Brain pericyte (primary cell): ENCODE measurements around the gene BOLL.
"Not testable (repeated sequence)": the region's sequence is repeated elsewhere in the genome, so short reads cannot be mapped to it uniquely, and the experiment has no call there.

Experiments used
- DNase-seq: peaks from one replicate; pipeline ENCODE4 v3.0.0-alpha.2; 2012; ENCODE audit warnings: low read depth, low spot score

BOLL gene

DNA sequence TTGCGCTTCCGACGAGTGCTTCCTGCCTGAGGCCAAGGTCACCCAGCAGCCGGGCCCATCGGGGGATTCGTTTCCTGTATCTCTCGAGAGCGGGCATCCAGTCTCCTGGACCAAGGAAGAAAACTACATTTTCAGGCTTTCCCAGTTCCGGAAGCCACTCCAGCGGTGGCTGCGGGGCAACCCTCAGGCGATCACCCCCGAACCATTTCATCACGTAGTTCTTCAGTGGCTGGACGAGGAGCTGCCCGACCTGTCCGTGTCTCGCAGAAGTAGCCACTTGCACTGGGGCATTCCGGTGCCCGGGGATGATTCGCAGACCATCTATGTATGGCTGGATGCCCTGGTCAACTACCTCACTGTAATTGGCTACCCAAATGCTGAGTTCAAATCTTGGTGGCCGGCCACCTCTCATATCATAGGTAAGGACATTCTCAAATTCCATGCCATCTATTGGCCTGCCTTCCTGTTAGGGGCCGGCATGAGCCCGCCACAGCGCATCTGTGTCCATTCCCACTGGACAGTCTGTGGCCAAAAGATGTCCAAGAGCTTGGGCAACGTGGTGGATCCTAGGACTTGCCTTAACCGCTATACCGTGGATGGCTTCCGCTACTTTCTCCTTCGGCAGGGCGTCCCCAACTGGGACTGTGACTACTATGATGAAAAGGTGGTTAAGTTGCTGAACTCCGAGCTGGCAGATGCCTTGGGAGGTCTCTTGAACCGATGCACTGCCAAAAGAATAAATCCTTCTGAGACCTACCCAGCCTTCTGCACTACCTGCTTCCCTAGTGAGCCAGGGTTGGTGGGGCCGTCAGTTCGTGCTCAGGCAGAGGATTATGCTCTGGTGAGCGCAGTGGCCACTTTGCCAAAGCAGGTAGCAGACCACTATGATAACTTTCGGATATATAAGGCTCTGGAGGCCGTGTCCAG lies 78.9 kb downstream of the BOLL start:
- no peak for DNase-seq

DNA sequence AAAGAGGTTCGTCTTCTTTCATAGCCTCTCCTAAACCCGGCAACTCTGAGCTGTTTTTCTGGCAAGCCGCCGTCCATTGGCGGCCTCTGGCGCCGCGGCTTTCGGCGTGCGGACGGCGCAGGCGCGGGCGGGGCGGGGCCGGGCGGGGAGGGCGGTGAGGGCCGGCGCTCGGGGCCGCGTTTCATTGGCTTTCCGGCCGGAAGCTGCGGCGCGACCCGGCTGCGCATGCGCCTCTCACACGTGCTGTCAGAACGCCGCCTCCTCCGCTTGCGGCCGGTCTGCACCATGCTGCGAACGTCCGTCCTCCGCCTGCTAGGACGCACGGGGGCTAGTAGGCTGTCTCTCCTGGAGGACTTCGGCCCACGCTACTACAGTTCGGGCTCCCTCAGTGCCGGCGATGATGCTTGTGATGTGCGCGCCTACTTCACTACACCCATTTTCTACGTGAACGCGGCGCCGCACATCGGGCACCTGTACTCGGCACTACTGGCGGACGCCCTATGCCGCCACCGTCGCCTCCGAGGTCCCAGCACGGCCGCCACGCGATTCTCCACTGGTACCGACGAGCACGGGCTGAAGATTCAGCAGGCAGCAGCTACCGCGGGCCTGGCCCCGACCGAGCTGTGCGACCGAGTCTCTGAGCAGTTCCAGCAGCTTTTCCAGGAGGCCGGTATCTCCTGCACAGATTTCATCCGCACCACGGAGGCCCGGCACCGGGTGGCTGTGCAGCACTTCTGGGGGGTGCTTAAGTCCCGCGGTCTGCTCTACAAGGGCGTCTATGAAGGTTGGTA lies 79.8 kb downstream of the BOLL start, which contains the start of gene MARS2:
Gene MARS2, plus strand, starts transcription at position 249 of the 791 bp plus-strand sequence. Its CDS starts 37 bp downstream, at position 286.
- peak; percentile 64 for DNase-seq

DNA sequence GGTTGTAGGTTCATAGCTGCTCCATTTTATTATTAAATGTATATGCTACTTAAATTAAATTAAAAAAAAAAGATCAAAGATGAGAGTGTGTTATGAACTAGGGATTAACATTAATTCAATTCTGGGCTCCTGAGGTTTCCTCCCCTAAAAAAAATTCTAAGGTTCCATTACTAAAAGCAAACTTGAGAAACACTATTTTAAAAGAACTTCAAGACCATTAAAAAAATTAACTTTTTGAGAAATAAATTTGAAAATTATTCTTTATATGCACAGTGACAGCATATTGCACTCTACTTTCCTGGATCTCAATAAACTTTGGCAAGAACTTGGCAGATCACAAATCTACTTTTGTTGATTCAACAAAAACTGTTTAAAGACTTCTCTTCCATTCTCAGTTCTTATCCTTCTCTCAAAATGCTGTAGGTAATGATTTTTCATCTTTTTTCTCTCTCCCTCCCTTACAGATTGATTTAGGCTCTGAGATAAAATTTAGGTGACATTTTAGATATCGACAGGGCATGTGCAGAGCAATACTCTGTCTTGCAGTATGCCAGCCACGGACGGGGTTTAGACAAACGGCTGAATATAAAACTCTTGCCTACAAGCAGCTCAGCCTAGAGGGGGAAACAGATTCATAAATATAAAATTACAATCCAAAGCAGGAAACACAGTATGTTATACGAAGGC lies 80.5 kb downstream of the BOLL start:
- no peak for DNase-seq

- no peak for DNase-seq
Measured at GRCh38 chr2:197700960-197701359, 84.2 kb downstream of the BOLL start.

DNA sequence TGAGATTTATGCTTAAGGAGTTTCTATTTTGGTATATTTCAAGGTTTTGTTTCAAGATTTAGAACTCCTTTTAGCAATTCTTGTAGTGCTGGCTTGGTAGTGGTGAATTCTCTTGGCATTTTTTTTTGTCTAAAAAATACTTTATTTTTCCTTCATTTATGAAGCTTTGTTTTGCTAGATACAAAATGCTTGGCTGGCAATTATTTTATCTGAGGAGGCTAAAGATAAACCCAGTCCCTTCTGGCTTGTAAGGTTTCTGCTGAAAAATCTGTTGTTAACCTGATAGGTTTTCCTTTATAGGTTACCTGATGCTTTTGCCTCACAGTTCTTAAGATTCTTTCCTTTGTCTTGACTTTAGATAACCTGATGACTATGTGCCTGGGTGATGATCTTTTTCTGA lies 85.4 kb downstream of the BOLL start:
- not testable (repeated sequence) for DNase-seq

DNA sequence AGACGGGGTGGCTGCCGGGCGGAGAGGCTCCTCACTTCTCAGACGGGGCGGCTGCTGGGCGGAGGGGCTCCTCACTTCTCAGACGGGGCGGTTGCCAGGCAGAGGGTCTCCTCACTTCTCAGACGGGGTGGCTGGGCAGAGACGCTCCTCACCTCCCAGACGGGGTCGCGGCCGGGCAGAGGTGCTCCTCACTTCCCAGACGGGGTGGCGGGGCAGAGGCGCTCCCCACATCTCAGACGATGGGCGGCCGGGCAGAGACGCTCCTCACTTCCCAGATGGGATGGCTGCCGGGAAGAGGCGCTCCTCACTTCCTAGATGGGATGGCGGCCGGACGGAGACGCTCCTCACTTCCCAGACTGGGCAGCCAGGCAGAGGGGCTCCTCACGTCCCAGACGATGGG lies 88.5 kb downstream of the BOLL start:
- DNase-seq: not testable (repeated sequence)

DNA sequence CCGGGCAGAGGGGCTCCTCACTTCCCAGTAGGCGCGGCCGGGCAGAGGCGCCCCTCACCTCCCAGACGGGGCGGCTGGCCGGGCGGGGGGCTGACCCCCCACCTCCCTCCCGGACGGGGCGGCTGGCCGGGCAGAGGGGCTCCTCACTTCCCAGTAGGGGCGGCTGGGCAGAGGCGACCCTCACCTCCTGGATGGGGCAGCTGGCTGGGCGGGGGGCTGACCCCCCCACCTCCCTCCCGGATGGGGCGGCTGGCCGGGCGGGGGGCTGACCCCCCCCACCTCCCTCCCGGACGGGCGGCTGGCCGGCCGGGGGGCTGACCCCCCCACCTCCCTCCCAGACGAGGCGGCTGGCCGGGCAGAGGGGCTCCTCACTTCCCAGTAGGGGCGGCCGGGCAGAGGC lies 89.1 kb downstream of the BOLL start:
- not testable (repeated sequence) for DNase-seq

GRCh38 chr2:197695206-197695605 lies 89.9 kb downstream of the BOLL start:
- DNase-seq: not testable (repeated sequence)

- no peak for DNase-seq
Measured at GRCh38 chr2:197677483-197677882, 107.6 kb downstream of the BOLL start.

DNA sequence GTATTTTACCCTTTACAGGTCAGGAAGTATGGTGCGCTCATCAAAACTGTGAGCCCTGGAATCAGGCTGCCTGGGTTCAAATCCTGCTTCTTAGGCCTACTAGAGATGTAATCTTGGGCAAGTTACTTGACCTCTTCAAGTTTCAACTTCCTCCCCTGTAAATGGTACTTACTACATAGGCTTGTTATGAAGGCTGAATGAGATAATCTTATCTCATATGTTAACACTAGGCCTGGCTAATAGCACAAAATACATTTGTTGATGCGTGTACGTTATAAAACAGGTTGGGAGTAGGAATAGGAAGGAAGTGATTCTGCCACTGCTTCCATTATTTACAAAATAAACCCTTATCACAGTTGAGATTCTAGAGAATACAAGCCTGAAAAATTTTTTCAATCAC lies 108.1 kb downstream of the BOLL start:
- DNase-seq: no peak
